H1 (cell line): ENCODE measurements around the gene C8B.

Source experiments
- HDAC6 ChIP-seq: IDR thresholded peaks from one replicate; pipeline ENCODE4 v1.7.1; 2012; ENCODE audit warnings: low read depth, mild to moderate bottlenecking, inconsistent platforms, low read length, moderate library complexity
- NRF1 ChIP-seq: IDR thresholded peaks from 2 replicates; pipeline ENCODE4 v1.6.1; 2011; ENCODE audit warnings: mild to moderate bottlenecking, low read depth, low read length, improper control_type of control experiment
- POLR2A ChIP-seq, 2 experiments: IDR thresholded peaks; 1 replicate in 1 of 2; 2 replicates in 1 of 2; pipeline ENCODE4 v1.6.1; 2011; ENCODE audit warnings: low read depth in 2 of 2, low read length in 2 of 2, mild to moderate bottlenecking in 2 of 2; ENCODE audit errors: control extremely low read depth in 1 of 2
- SUZ12 ChIP-seq: fragments of 200-600 bp; sonication (generic); IDR thresholded peaks from 2 replicates; pipeline ENCODE4 v1.6.1; 2012; ENCODE audit warnings: mild to moderate bottlenecking, inconsistent platforms, low read length, moderate library complexity, mixed read lengths
- TF ChIP-seq, protein P1 (sequence below), 3 experiments: IDR thresholded peaks; 1 replicate in 2 of 3; 2 replicates in 1 of 3; pipeline versions ENCODE4 v1.5.1 to v1.6.1; 2011; ENCODE audit warnings: low read length in 3 of 3, mild to moderate bottlenecking in 3 of 3, inconsistent platforms in 2 of 3, low read depth in 1 of 3, moderate library complexity in 1 of 3; ENCODE audit not compliant: insufficient read depth in 1 of 3; ENCODE audit errors: control extremely low read depth in 1 of 3

DNA sequence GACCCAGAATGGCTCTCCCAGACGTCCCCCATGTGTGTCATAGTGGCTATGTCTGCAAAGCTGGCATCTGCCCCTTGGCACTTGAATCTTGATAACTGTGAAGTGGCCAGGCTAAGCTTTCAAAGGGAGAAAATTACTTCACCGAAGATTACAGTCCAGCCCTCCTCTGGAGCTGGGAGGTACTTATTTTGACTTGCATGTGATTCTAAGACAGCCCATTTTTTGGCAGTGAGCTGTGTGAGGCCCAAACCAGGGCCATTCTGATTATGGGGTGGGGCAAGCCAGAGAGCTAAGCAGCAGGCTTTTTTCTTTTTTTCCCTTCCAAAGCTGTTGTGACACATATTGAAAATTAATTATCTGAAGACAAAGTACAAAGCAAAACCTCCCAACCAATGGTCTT lies 42.1 kb upstream of the C8B start:
- no peak for TF ChIP-seq POLR2A (IDR thresholded peaks at IDR 0.05; ENCODE audit: control extremely low read depth in 1 of 2, low read depth in 2 of 2, low read length in 2 of 2)
- no peak for TF ChIP-seq SUZ12
- TF ChIP-seq, protein P1, sequence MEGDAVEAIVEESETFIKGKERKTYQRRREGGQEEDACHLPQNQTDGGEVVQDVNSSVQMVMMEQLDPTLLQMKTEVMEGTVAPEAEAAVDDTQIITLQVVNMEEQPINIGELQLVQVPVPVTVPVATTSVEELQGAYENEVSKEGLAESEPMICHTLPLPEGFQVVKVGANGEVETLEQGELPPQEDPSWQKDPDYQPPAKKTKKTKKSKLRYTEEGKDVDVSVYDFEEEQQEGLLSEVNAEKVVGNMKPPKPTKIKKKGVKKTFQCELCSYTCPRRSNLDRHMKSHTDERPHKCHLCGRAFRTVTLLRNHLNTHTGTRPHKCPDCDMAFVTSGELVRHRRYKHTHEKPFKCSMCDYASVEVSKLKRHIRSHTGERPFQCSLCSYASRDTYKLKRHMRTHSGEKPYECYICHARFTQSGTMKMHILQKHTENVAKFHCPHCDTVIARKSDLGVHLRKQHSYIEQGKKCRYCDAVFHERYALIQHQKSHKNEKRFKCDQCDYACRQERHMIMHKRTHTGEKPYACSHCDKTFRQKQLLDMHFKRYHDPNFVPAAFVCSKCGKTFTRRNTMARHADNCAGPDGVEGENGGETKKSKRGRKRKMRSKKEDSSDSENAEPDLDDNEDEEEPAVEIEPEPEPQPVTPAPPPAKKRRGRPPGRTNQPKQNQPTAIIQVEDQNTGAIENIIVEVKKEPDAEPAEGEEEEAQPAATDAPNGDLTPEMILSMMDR (IDR thresholded peaks at IDR 0.05; ENCODE audit: control extremely low read depth in 1 of 3, insufficient read depth in 1 of 3, low read depth in 1 of 3, low read length in 3 of 3) = no peak
- TF ChIP-seq HDAC6 = no peak
- no peak for TF ChIP-seq NRF1
